GM12878 (cell line): ENCODE measurements around the gene B3GAT1. TPM values are rescaled to one million over a fixed set of nuclear protein-coding genes. Genes with fewer than 3 reads are reported as not detected.

ENCODE experiments used
- ATAC-seq: fragments of 200-7000 bp; cut with Tn5 transposase; 3 replicates; pipeline ENCODE4 v1.9.1; 2020; ENCODE audit warnings: mild to moderate bottlenecking, moderate library complexity
- BruUV-seq: library from RNA; stranded (reverse); fragments of 400-500 nt; replicated peaks from 2 replicates; lab custom pipeline; 2021; lab: Mats Ljungman, UMichigan
- CTCF ChIA-PET: fragments of 300-600 bp; sonication (Branson Sonifier 250); formaldehyde crosslinking; extraction: SDS; loops from one replicate; lab custom pipeline; 2021; ENCODE audit warnings: inconsistent platforms; lab: Yijun Ruan, JAX
- POLR2A ChIA-PET: fragments of 350-600 bp; formaldehyde crosslinking; extraction: SDS; loops from one replicate; lab custom pipeline; 2021; ENCODE audit warnings: inconsistent platforms; lab: Charles Lee
- RAD21 ChIA-PET: fragments of 300-600 bp; sonication (Branson Sonifier 250); formaldehyde crosslinking; loops from one replicate; lab custom pipeline; 2023; ENCODE audit warnings: antibody characterized with exemption; ENCODE audit not compliant: unreplicated experiment; lab: Charles Lee
- SMC1A ChIA-PET: fragments of 300-600 bp; sonication (Branson Sonifier 250); formaldehyde crosslinking; loops from one replicate; lab custom pipeline; 2023; ENCODE audit not compliant: unreplicated experiment, uncharacterized antibody; lab: Charles Lee
- DNase-seq: peaks from one replicate; pipeline ENCODE4 v3.0.0-alpha.2; 2011; ENCODE audit warnings: low read depth, low spot score
- FAIRE-seq: peaks from 3 replicates; lab custom pipeline; 2011; peaks lifted over from hg19 to GRCh38; lab: Jason Lieb, UNC
- H2AFZ ChIP-seq: 2 replicates; pipeline ENCODE4 v1.6.0; 2011; ENCODE audit warnings: low read depth, low read length, control low read depth; ENCODE audit not compliant: control insufficient read depth
- H3K27ac ChIP-seq: 2 replicates; pipeline ENCODE4 v1.5.1; 2011; ENCODE audit warnings: control low read depth; ENCODE audit not compliant: control insufficient read depth, insufficient read depth
- H3K27me3 ChIP-seq, 2 experiments: replicated peaks in 1 of 2; 2 replicates each; pipeline versions ENCODE4 v1.6.0 to v1.6.1; 2011; ENCODE audit warnings: low read length in 1 of 2; ENCODE audit not compliant: control insufficient read depth in 2 of 2, insufficient read depth in 2 of 2
- H3K36me3 ChIP-seq, 2 experiments: 2 replicates each; pipeline ENCODE4 v1.5.1; 2011; ENCODE audit warnings: low read length in 1 of 2; ENCODE audit not compliant: control insufficient read depth in 2 of 2, insufficient read depth in 2 of 2
- H3K4me1 ChIP-seq: 2 replicates; pipeline ENCODE4 v1.6.1; 2011; ENCODE audit warnings: mild to moderate bottlenecking, low read length, moderate library complexity, mixed read lengths; ENCODE audit not compliant: control insufficient read depth, insufficient read depth
- H3K4me2 ChIP-seq: 2 replicates; pipeline ENCODE4 v1.6.0; 2011; ENCODE audit warnings: control low read depth; ENCODE audit not compliant: control insufficient read depth, insufficient read depth
- H3K4me3 ChIP-seq: fragments of 200-600 bp; sonication (generic); 2 replicates; pipeline ENCODE4 v1.5.1; 2016
- H3K79me2 ChIP-seq: 2 replicates; pipeline ENCODE4 v1.6.0; 2011; ENCODE audit warnings: low read length; ENCODE audit not compliant: control insufficient read depth, insufficient read depth
- H3K9ac ChIP-seq: 2 replicates; pipeline ENCODE4 v1.8.0; 2011; ENCODE audit warnings: low read length, control low read depth, mixed read lengths; ENCODE audit not compliant: control insufficient read depth, insufficient read depth
- H3K9me3 ChIP-seq: replicated peaks from 3 replicates; pipeline ENCODE4 v1.5.1; 2011; ENCODE audit warnings: mild to moderate bottlenecking, low read length; ENCODE audit not compliant: control insufficient read depth, insufficient read depth
- H4K20me1 ChIP-seq: 2 replicates; pipeline ENCODE4 v1.6.0; 2011; ENCODE audit not compliant: control insufficient read depth, insufficient read depth
- ASH2L ChIP-seq: fragments of 300-600, 200-600 bp; sonication (generic); IDR thresholded peaks from 2 replicates; pipeline ENCODE4 v1.6.1; 2017; ENCODE audit warnings: low read depth, mild to moderate bottlenecking, borderline replicate concordance
- BACH1 ChIP-seq: fragments of 450-650 bp; IDR thresholded peaks from 2 replicates; pipeline ENCODE4 v1.6.1; 2017; ENCODE audit warnings: mild to moderate bottlenecking, borderline replicate concordance
- BCL3 ChIP-seq: IDR thresholded peaks from 2 replicates; pipeline ENCODE4 v1.6.1; 2011; ENCODE audit warnings: borderline replicate concordance, low read depth, mild to moderate bottlenecking, moderate library complexity, low read length; ENCODE audit not compliant: insufficient read depth, poor library complexity, severe bottlenecking
- BRCA1 ChIP-seq: IDR thresholded peaks from 2 replicates; pipeline ENCODE4 v1.6.1; 2011; ENCODE audit warnings: low read depth, low read length, improper control_type of control experiment
- ZBTB11 ChIP-seq: fragments of 450-650 bp; formaldehyde crosslinking; IDR thresholded peaks from 2 replicates; pipeline ENCODE4 v1.5.0; 2022; ENCODE audit warnings: mild to moderate bottlenecking, missing genetic modification characterization
- WGBS: methylation state at CpG from one replicate; pipeline ENCODE4 v1.1.6; 2016; ENCODE audit warnings: low lambda C conversion rate; ENCODE audit not compliant: insufficient replicate concordance, insufficient coverage; ENCODE audit errors: missing lambda C conversion rate; 5-methylcytosine and 5-hydroxymethylcytosine counted together
- in situ Hi-C: fragments of 300-500 bp; cut with MboI; formaldehyde crosslinking; loops from 9 replicates; pipeline ENCODE4 v1.14.3; 2018; ENCODE audit warnings: mixed read lengths
- intact Hi-C: fragments of 100-400 bp; cut with micrococcal nuclease; formaldehyde crosslinking; loops from one replicate; pipeline ENCODE4 v1.14.2; 2022; ENCODE audit not compliant: unreplicated experiment
- polyA plus RNA-seq, 11 experiments: library from polyadenylated mRNA; depleted of rRNA in 4 of 11; unstranded in 6 of 11; stranded (reverse) in 5 of 11; fragments of >200 nt; fragmentation: Nextera tagmentation in 4 of 11; fragmentation: Illumina TruSeq in 1 of 11; extraction: Ambion mirVana in 4 of 11; extraction: Trizol in 1 of 11; gene quantifications; 1 replicate in 1 of 11; 2 replicates in 10 of 11; pipeline versions ENCODE4 v1.2.1 to v1.2.3, GENCODE V29; 2011 to 2016; ENCODE audit warnings: inconsistent platforms in 2 of 11, missing spikeins in 2 of 11, low read depth in 1 of 11
- total RNA-seq, 4 experiments: library from RNA; depleted of rRNA in 3 of 4; stranded (reverse); fragments of >200 nt in 3 of 4; fragmentation: Illumina TruSeq in 1 of 4; extraction: Trizol in 1 of 4; gene quantifications; 2 replicates each; pipeline versions ENCODE4 v1.2.1 to v1.2.3, GENCODE V29; 2013 to 2021

The B3GAT1 gene
- total and polyA plus RNA-seq, 10 of the 15 experiments (the other 5 are each of a cell fraction or from before 2014, with no cell fraction given): 0.05 TPM; not detected in 9

- intact Hi-C loops: no loop called here
- DNase-seq (no peak), ATAC-seq (no peak), FAIRE-seq (no peak)
- ChIA-PET SMC1A (no interaction called here), CTCF (no interaction called here), RAD21 (no interaction called here), POLR2A (no interaction called here)
- Histone ChIP-seq H3K36me3 (no peaks in the 10 kb centered on the region), H3K79me2 (no peaks in the 10 kb centered on the region), H2AFZ (no peak overlapping the region), H3K9me3 (no peaks in the 10 kb centered on the region), H3K9ac (no peak overlapping the region), H3K4me2 (no peak overlapping the region), H4K20me1 (no peaks in the 10 kb centered on the region), H3K4me1 (no peaks in the 10 kb centered on the region; the same call in 1 of the 2 replicates), H3K27ac (no peak overlapping the region), H3K27me3 (peaks cover 0 to 3% of the 10 kb centered on the region in 2 experiments; a peak in 3 of 4 replicates), H3K4me3 (no peak overlapping the region)
- WGBS: 21% methylated on average over 3 of the region's 3 CpGs
- no TSS peak for BruUV-seq
- TF ChIP-seq BACH1: no peak
- no peak for TF ChIP-seq ZBTB11
- TF ChIP-seq ASH2L: no peak
- no peak for TF ChIP-seq BCL3
- TF ChIP-seq BRCA1: no peak
- in situ Hi-C loops: no loop called here
Observed at GRCh38 chr11:134333946-134334345, 78.1 kb downstream of the B3GAT1 start.
